T-cell (primary cell): ENCODE data around the gene OXTR. TPM values are rescaled to one million over a fixed set of nuclear protein-coding genes. Genes with fewer than 3 reads are reported as not detected.

Source experiments
- ATAC-seq, 4 experiments: fragments of 200-7000 bp in 3 of 4; fragments of 150-1000 bp in 1 of 4; cut with Tn5 transposase; replicated peaks in 1 of 4; 1 replicate in 3 of 4; 2 replicates in 1 of 4; pipeline ENCODE4 v1.10.0; 2021; ENCODE audit warnings: moderate library complexity in 3 of 4, mild to moderate bottlenecking in 2 of 4, moderate number of reproducible peaks in 1 of 4
- CTCF ChIA-PET, 2 donors: fragments of 300-600 bp; sonication (Branson Sonifier 250); formaldehyde crosslinking; loops; one replicate each; lab custom pipeline; 2022; ENCODE audit warnings: antibody characterized with exemption in 2 of 2; lab: Charles Lee
- POLR2A ChIA-PET, 2 donors: fragments of 300-600 bp; sonication (Branson Sonifier 250); formaldehyde crosslinking; loops; one replicate each; lab custom pipeline; 2022; ENCODE audit warnings: antibody characterized with exemption in 2 of 2; lab: Charles Lee
- DNase-seq, 35 experiments: peaks; one replicate each; pipeline versions ENCODE4 v3.0.0 to v3.0.0-alpha.2; 2013 to 2023
- H3K27ac ChIP-seq: one replicate; pipeline ENCODE4 v1.5.1; 2013; ENCODE audit warnings: low read length
- H3K27me3 ChIP-seq, 2 experiments: replicated peaks in 1 of 2; 1 replicate in 1 of 2; 2 replicates in 1 of 2; pipeline versions ENCODE4 v1.6.1 to v1.7.0; 2013; ENCODE audit warnings: low read length in 1 of 2, mixed read lengths in 1 of 2; ENCODE audit not compliant: control insufficient read depth in 2 of 2, insufficient read depth in 2 of 2; ENCODE audit errors: extremely low read depth in 1 of 2
- H3K36me3 ChIP-seq, 2 donors: 1 replicate in 1 of 2; 2 replicates in 1 of 2; pipeline versions ENCODE4 v1.6.1 to v1.7.0; 2013; ENCODE audit warnings: low read length in 1 of 2; ENCODE audit not compliant: control insufficient read depth in 2 of 2, insufficient read depth in 1 of 2; ENCODE audit errors: extremely low read depth in 1 of 2
- H3K4me1 ChIP-seq, 2 experiments: 1 replicate in 1 of 2; 2 replicates in 1 of 2; pipeline versions ENCODE4 v1.6.1 to v1.7.0; 2013; ENCODE audit warnings: low read length in 2 of 2, mixed read lengths in 1 of 2; ENCODE audit not compliant: insufficient read depth in 2 of 2, control insufficient read depth in 1 of 2; ENCODE audit errors: extremely low read depth in 1 of 2
- H3K4me3 ChIP-seq, 2 donors: 1 replicate in 1 of 2; 2 replicates in 1 of 2; pipeline versions ENCODE4 v1.5.1 to v1.7.0; 2013; ENCODE audit warnings: mild to moderate bottlenecking in 2 of 2, low read length in 1 of 2, moderate library complexity in 1 of 2; ENCODE audit not compliant: control insufficient read depth in 1 of 2; ENCODE audit errors: extremely low read depth in 1 of 2
- H3K9me3 ChIP-seq: 2 replicates; pipeline ENCODE4 v1.7.0; 2013
- H3K27ac Mint-ChIP-seq, 2 donors: one replicate each; pipeline ENCODE4 v1.8.0; 2020 to 2021; ENCODE audit warnings: mild to moderate bottlenecking in 2 of 2, mixed read lengths in 2 of 2
- H3K27me3 Mint-ChIP-seq, 2 donors: one replicate each; pipeline ENCODE4 v1.8.0; 2021 to 2022; ENCODE audit warnings: mixed read lengths in 2 of 2
- H3K36me3 Mint-ChIP-seq: one replicate; pipeline ENCODE4 v1.8.0; 2021; ENCODE audit warnings: mixed read lengths
- H3K4me1 Mint-ChIP-seq, 3 donors: one replicate each; pipeline ENCODE4 v1.8.0; 2020 to 2022; ENCODE audit warnings: mixed read lengths in 3 of 3, mild to moderate bottlenecking in 1 of 3
- H3K4me3 Mint-ChIP-seq, 3 donors: one replicate each; pipeline ENCODE4 v1.8.0; 2020 to 2022; ENCODE audit warnings: mild to moderate bottlenecking in 3 of 3, mixed read lengths in 3 of 3, moderate library complexity in 3 of 3
- H3K9me3 Mint-ChIP-seq, 3 donors: one replicate each; pipeline ENCODE4 v1.8.0; 2020 to 2022; ENCODE audit warnings: mixed read lengths in 3 of 3
- WGBS: methylation state at CpG from one replicate; pipeline ENCODE4 v1.1.5; 2013; ENCODE audit warnings: missing lambda C conversion rate; ENCODE audit not compliant: insufficient coverage; 5-methylcytosine and 5-hydroxymethylcytosine counted together
- total RNA-seq, 35 experiments: library from RNA in 6 of 35; stranded (reverse) in 6 of 35; fragments of 120-200 nt in 1 of 35; gene quantifications; one replicate each; pipeline versions ENCODE4 v1.2.1 to v1.2.4 and lab custom pipeline; 2013 to 2026

OXTR gene
- total RNA-seq, 5 donors from 2014 or later (not counting 1 experiment from before 2014, with no cell fraction given) = 0.10 to 0.63 (median 0.18) TPM

GRCh38 chr3:8780279-8780678 is 10.9 kb upstream of the OXTR start:
- no peaks in the 10 kb centered on the region for H3K9me3 Mint-ChIP-seq
- ChIA-PET POLR2A (no interaction called here), CTCF (no interaction called here)
- Histone ChIP-seq H3K27me3 (peaks cover 0 to 7% of the 10 kb centered on the region in 2 experiments), H3K4me3 (no peak overlapping the region), H3K9me3 (no peaks in the 10 kb centered on the region), H3K36me3 (no peaks in the 10 kb centered on the region), H3K27ac (no peak overlapping the region), H3K4me1 (no peaks in the 10 kb centered on the region)
- H3K36me3 Mint-ChIP-seq = no peaks in the 10 kb centered on the region
- ATAC-seq (no peak), DNase-seq (no peak)
- no peaks in the 10 kb centered on the region for H3K4me1 Mint-ChIP-seq
- H3K4me3 Mint-ChIP-seq = no peak overlapping the region
- H3K27ac Mint-ChIP-seq = no peak overlapping the region
- H3K27me3 Mint-ChIP-seq = peaks cover 8 to 13% of the 10 kb centered on the region in 2 donors

DNA sequence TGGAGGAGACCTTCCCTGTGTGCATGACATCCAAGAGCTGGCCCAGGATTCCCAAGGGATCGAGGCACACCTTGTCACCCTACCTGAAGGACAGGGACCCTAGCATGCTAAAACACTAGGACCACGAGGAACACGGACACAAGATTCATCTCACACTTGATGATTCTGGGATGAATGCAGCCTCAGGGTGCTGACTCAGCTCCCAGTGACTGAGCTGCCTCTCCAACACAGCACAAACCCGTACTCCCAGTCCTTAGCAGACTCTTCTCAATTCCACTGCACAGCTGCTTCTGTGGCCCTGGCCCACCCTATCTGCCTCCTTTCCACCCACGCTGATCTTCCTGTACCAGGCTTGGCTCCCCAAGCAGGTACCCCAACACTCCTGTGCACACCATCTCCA is 9.1 kb upstream of the OXTR start:
- POLR2A ChIA-PET = no interaction called here
- Mint-ChIP-seq H3K36me3 (no peaks in the 10 kb centered on the region), H3K27me3 (peaks cover 10 to 19% of the 10 kb centered on the region in 2 donors), H3K4me1 (no peaks in the 10 kb centered on the region), H3K27ac (no peak overlapping the region), H3K4me3 (no peak overlapping the region), H3K9me3 (no peaks in the 10 kb centered on the region)
- peaks cover 0 to 7% of the 10 kb centered on the region in 2 experiments for H3K27me3 ChIP-seq
- H3K27ac ChIP-seq = no peak overlapping the region
- no peaks in the 10 kb centered on the region for H3K36me3 ChIP-seq
- 93% methylated on average over 5 of the region's 5 CpGs for WGBS
- H3K4me1 ChIP-seq = no peaks in the 10 kb centered on the region
- no peak for ATAC-seq
- no peak for DNase-seq
- CTCF ChIA-PET = no interaction called here
- H3K9me3 ChIP-seq = no peaks in the 10 kb centered on the region
- no peak overlapping the region for H3K4me3 ChIP-seq

- H3K4me3 Mint-ChIP-seq = no peak overlapping the region
- no peaks in the 10 kb centered on the region for H3K4me1 Mint-ChIP-seq
- no peaks in the 10 kb centered on the region for H3K36me3 Mint-ChIP-seq
- Histone ChIP-seq H3K36me3 (no peaks in the 10 kb centered on the region), H3K4me1 (no peaks in the 10 kb centered on the region), H3K4me3 (no peak overlapping the region), H3K27ac (no peak overlapping the region), H3K27me3 (peaks cover 0 to 7% of the 10 kb centered on the region in 2 experiments), H3K9me3 (no peaks in the 10 kb centered on the region)
- peaks cover 12 to 21% of the 10 kb centered on the region in 2 donors for H3K27me3 Mint-ChIP-seq
- H3K27ac Mint-ChIP-seq = no peak overlapping the region
- POLR2A ChIA-PET = no interaction called here
- 95% methylated on average over 2 of the region's 5 CpGs for WGBS
- ATAC-seq = no peak
- CTCF ChIA-PET = interaction anchor here in 1 of 2 donors (0.7 kb wide), 1 partner anchor 8 kb away, joined by 3 read pairs; the partner anchor contains the start of gene OXTR
- DNase-seq = no peak
- no peaks in the 10 kb centered on the region for H3K9me3 Mint-ChIP-seq
These were observed 8.5 kb upstream of the OXTR start for GRCh38 chr3:8777978-8778267.

GRCh38 chr3:8777201-8777977 is 8.0 kb upstream of the OXTR start:
- ATAC-seq (no peak), DNase-seq (no peak)
- H3K27ac ChIP-seq = no peak overlapping the region
- H3K36me3 Mint-ChIP-seq = no peaks in the 10 kb centered on the region
- no peak overlapping the region for H3K4me3 Mint-ChIP-seq
- H3K4me1 Mint-ChIP-seq = no peaks in the 10 kb centered on the region
- no peak overlapping the region for H3K4me3 ChIP-seq
- no peaks in the 10 kb centered on the region for H3K4me1 ChIP-seq
- 82% methylated on average over 2 of the region's 5 CpGs for WGBS
- ChIA-PET POLR2A (no interaction called here), CTCF (interaction anchor here in 1 of 2 donors (0.7 kb wide), 1 partner anchor 8 kb away, joined by 3 read pairs; the partner anchor contains the start of gene OXTR)
- H3K27ac Mint-ChIP-seq = no peak overlapping the region
- no peaks in the 10 kb centered on the region for H3K9me3 Mint-ChIP-seq
- H3K27me3 ChIP-seq = peaks cover 0 to 7% of the 10 kb centered on the region in 2 experiments
- no peaks in the 10 kb centered on the region for H3K9me3 ChIP-seq
- H3K36me3 ChIP-seq = no peaks in the 10 kb centered on the region
- H3K27me3 Mint-ChIP-seq = peaks cover 12 to 21% of the 10 kb centered on the region in 2 donors

DNA sequence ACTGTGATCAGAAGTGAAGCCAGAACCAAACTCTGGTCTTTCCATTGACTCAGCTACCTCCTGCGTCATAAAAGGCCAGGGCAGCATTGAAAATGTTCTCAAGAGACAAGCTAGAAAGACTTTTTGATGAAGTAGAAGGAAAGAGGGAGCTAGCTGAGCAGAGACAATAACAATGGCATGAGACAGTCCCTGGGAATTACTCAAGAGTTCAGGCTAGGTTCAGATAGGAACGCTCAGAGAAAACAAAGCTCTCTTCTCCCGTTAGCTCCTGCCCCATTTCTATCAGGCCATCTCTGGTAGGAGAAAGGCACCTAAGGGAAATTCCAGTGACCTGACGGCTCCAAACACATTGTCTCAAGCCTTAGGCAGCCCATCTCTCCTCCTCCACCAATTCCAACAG is 7.0 kb upstream of the OXTR start:
- no peaks in the 10 kb centered on the region for H3K36me3 Mint-ChIP-seq
- H3K9me3 Mint-ChIP-seq = no peaks in the 10 kb centered on the region
- 100% methylated on average over 1 of the region's 4 CpGs for WGBS
- Histone ChIP-seq H3K4me1 (no peaks in the 10 kb centered on the region), H3K36me3 (no peaks in the 10 kb centered on the region), H3K27ac (no peak overlapping the region), H3K9me3 (no peaks in the 10 kb centered on the region), H3K4me3 (no peak overlapping the region), H3K27me3 (peaks cover 0 to 7% of the 10 kb centered on the region in 2 experiments)
- ChIA-PET POLR2A (no interaction called here), CTCF (no interaction called here)
- H3K27ac Mint-ChIP-seq = no peak overlapping the region
- H3K27me3 Mint-ChIP-seq = peaks cover 17 to 24% of the 10 kb centered on the region in 2 donors
- no peaks in the 10 kb centered on the region for H3K4me1 Mint-ChIP-seq
- no peak overlapping the region for H3K4me3 Mint-ChIP-seq
- DNase-seq (no peak), ATAC-seq (no peak)

GRCh38 chr3:8775602-8776001 is 6.2 kb upstream of the OXTR start:
- ATAC-seq = no peak
- Histone ChIP-seq H3K4me3 (no peak overlapping the region), H3K9me3 (no peaks in the 10 kb centered on the region), H3K36me3 (no peaks in the 10 kb centered on the region), H3K4me1 (no peaks in the 10 kb centered on the region), H3K27me3 (peaks cover 0 to 9% of the 10 kb centered on the region in 2 experiments), H3K27ac (no peak overlapping the region)
- no peaks in the 10 kb centered on the region for H3K36me3 Mint-ChIP-seq
- no peak for DNase-seq
- 80% methylated on average over 6 of the region's 6 CpGs for WGBS
- H3K27ac Mint-ChIP-seq = no peak overlapping the region
- ChIA-PET POLR2A (no interaction called here), CTCF (no interaction called here)
- peaks cover 24 to 27% of the 10 kb centered on the region in 2 donors for H3K27me3 Mint-ChIP-seq
- no peaks in the 10 kb centered on the region for H3K9me3 Mint-ChIP-seq
- H3K4me3 Mint-ChIP-seq = no peak overlapping the region
- H3K4me1 Mint-ChIP-seq = no peaks in the 10 kb centered on the region
